B cell (primary cell): ENCODE results near the gene TTL.

Experiments
- CTCF ChIP-seq: fragments of 200-600 bp; IDR thresholded peaks from one replicate; pipeline ENCODE4 v1.8.0; 2022; ENCODE audit warnings: antibody characterized with exemption, mild to moderate bottlenecking
- EZH2 ChIP-seq: IDR thresholded peaks from 2 replicates; pipeline ENCODE4 v1.6.1; 2012; ENCODE audit warnings: borderline replicate concordance, low read depth, mild to moderate bottlenecking, moderate library complexity, low read length; ENCODE audit not compliant: insufficient read depth, poor library complexity, severe bottlenecking

- TF ChIP-seq CTCF (no peak), EZH2 (no peak)
These were observed 19.8 kb upstream of the TTL start for GRCh38 chr2:112462178-112462577.
